B cell (primary cell): Measurements from ENCODE around the gene AOAH. TPM values are rescaled to one million over a fixed set of nuclear protein-coding genes. Genes with fewer than 3 reads are reported as not detected.

Source experiments
- ATAC-seq: fragments of 200-7000 bp; cut with Tn5 transposase; one replicate; pipeline ENCODE4 v1.10.0; 2021; ENCODE audit warnings: low read depth, mild to moderate bottlenecking, moderate number of reproducible peaks, moderate library complexity
- CTCF ChIA-PET: fragments of 350-600 bp; sonication (Branson Sonifier 250); formaldehyde crosslinking; loops from one replicate; lab custom pipeline; 2021; ENCODE audit warnings: antibody characterized with exemption, inconsistent platforms; lab: Charles Lee
- POLR2A ChIA-PET: fragments of 350-600 bp; sonication (Branson Sonifier 250); formaldehyde crosslinking; loops from one replicate; lab custom pipeline; 2021; ENCODE audit warnings: antibody characterized with exemption; lab: Charles Lee
- DNase-seq: peaks from one replicate; pipeline ENCODE4 v3.0.0; 2013
- H2AFZ ChIP-seq: 2 replicates; pipeline ENCODE4 v1.6.1; 2012; ENCODE audit warnings: mild to moderate bottlenecking, low read depth, low read length; ENCODE audit not compliant: insufficient read depth, poor library complexity, severe bottlenecking
- H3K27ac ChIP-seq, 2 donors: 1 replicate in 1 of 2; 2 replicates in 1 of 2; pipeline ENCODE4 v1.5.1; 2012 to 2013; ENCODE audit warnings: low read length in 2 of 2, mild to moderate bottlenecking in 2 of 2, moderate library complexity in 1 of 2
- H3K27me3 ChIP-seq, 4 experiments: fragments of 200-600 bp in 1 of 4; sonication (generic) in 1 of 4; replicated peaks in 1 of 4; 1 replicate in 2 of 4; 2 replicates in 2 of 4; pipeline versions ENCODE4 v1.6.1 to v1.7.0; 2013 to 2016; ENCODE audit warnings: low read length in 3 of 4, mild to moderate bottlenecking in 2 of 4, mixed read lengths in 1 of 4, moderate library complexity in 1 of 4; ENCODE audit not compliant: insufficient read depth in 4 of 4, control insufficient read depth in 3 of 4; ENCODE audit errors: control extremely low read depth in 1 of 4
- H3K36me3 ChIP-seq, 2 experiments: replicated peaks in 1 of 2; 1 replicate in 1 of 2; 2 replicates in 1 of 2; pipeline versions ENCODE4 v1.6.1 to v1.7.1; 2013; ENCODE audit warnings: low read length in 1 of 2; ENCODE audit not compliant: insufficient read depth in 2 of 2, control insufficient read depth in 1 of 2; ENCODE audit errors: control extremely low read depth in 1 of 2, extremely low read depth in 1 of 2
- H3K4me1 ChIP-seq, 2 donors: fragments of 200-600 bp in 1 of 2; sonication (generic) in 1 of 2; 1 replicate in 1 of 2; 2 replicates in 1 of 2; pipeline versions ENCODE4 v1.5.1 to v1.6.1; 2013 to 2017; ENCODE audit warnings: low read length in 2 of 2; ENCODE audit not compliant: control insufficient read depth in 2 of 2, insufficient read depth in 2 of 2
- H3K4me2 ChIP-seq: replicated peaks from 2 replicates; pipeline ENCODE3; 2012; ENCODE audit warnings: mild to moderate bottlenecking, low read depth, low read length; ENCODE audit not compliant: poor library complexity, severe bottlenecking
- H3K4me3 ChIP-seq, 5 experiments: fragments of 200-600 bp in 1 of 5; sonication (generic) in 1 of 5; 1 replicate in 3 of 5; 2 replicates in 2 of 5; pipeline versions ENCODE4 v1.5.1 to v1.7.0; 2011 to 2016; ENCODE audit warnings: low read length in 4 of 5, mild to moderate bottlenecking in 4 of 5, low read depth in 2 of 5, control low read depth in 1 of 5, moderate library complexity in 1 of 5; ENCODE audit not compliant: insufficient read depth in 1 of 5; ENCODE audit errors: control extremely low read depth in 1 of 5, extremely low read depth in 1 of 5
- H3K79me2 ChIP-seq: fragments of 200-600 bp; sonication (generic); one replicate; pipeline ENCODE4 v1.6.0; 2016; ENCODE audit warnings: low read length; ENCODE audit not compliant: control insufficient read depth, insufficient read depth
- H3K9ac ChIP-seq: fragments of 200-600 bp; sonication (generic); 2 replicates; pipeline ENCODE4 v1.6.1; 2017; ENCODE audit warnings: mild to moderate bottlenecking, low read length, moderate library complexity
- H3K9me3 ChIP-seq, 3 donors: one replicate each; pipeline versions ENCODE4 v1.6.1 to v1.7.1; 2013; ENCODE audit warnings: low read length in 2 of 3; ENCODE audit not compliant: control insufficient read depth in 2 of 3, insufficient read depth in 1 of 3; ENCODE audit errors: control extremely low read depth in 1 of 3
- H4K20me1 ChIP-seq: 2 replicates; pipeline ENCODE4 v1.6.0; 2012; ENCODE audit warnings: mild to moderate bottlenecking, low read length; ENCODE audit not compliant: insufficient read depth, control insufficient read depth, poor library complexity, severe bottlenecking
- H3K27ac Mint-ChIP-seq: one replicate; pipeline ENCODE4 v1.8.0; 2021; ENCODE audit warnings: mixed read lengths
- H3K27me3 Mint-ChIP-seq: one replicate; pipeline ENCODE4 v1.8.0; 2021; ENCODE audit warnings: mixed read lengths
- H3K4me1 Mint-ChIP-seq: one replicate; pipeline ENCODE4 v1.8.0; 2021; ENCODE audit warnings: mixed read lengths
- H3K4me3 Mint-ChIP-seq: one replicate; pipeline ENCODE4 v1.8.0; 2021; ENCODE audit warnings: mixed read lengths
- H3K9me3 Mint-ChIP-seq: one replicate; pipeline ENCODE4 v1.8.0; 2022; ENCODE audit warnings: mixed read lengths; ENCODE audit not compliant: insufficient read depth
- EZH2 ChIP-seq: IDR thresholded peaks from 2 replicates; pipeline ENCODE4 v1.6.1; 2012; ENCODE audit warnings: borderline replicate concordance, low read depth, mild to moderate bottlenecking, moderate library complexity, low read length; ENCODE audit not compliant: insufficient read depth, poor library complexity, severe bottlenecking
- WGBS: methylation state at CpG from one replicate; pipeline ENCODE4 v1.1.5; 2013; ENCODE audit warnings: missing lambda C conversion rate; ENCODE audit not compliant: insufficient coverage; 5-methylcytosine and 5-hydroxymethylcytosine counted together
- intact Hi-C: fragments of 100-400 bp; cut with micrococcal nuclease; formaldehyde crosslinking; loops from one replicate; pipeline ENCODE4 v1.10.0; 2022
- polyA plus RNA-seq: library from polyadenylated mRNA; depleted of rRNA; stranded (reverse); fragments of >200 nt; gene quantifications from 2 replicates; pipeline ENCODE4 v1.2.3, GENCODE V29; 2012
- total RNA-seq, 2 donors: library from RNA; stranded (reverse); fragments of 120-200 nt in 1 of 2; gene quantifications; 1 replicate in 1 of 2; 2 replicates in 1 of 2; pipeline versions ENCODE4 v1.2.3 to v1.2.4, GENCODE V29; 2013 to 2022
- TF ChIP-seq, protein P1 (sequence below): fragments of 200-600 bp; IDR thresholded peaks from one replicate; pipeline ENCODE4 v1.8.0; 2022; ENCODE audit warnings: antibody characterized with exemption, mild to moderate bottlenecking

Gene AOAH
- total and polyA plus RNA-seq, 2 donors (not counting 1 experiment from before 2014, with no cell fraction given), result 2.6 to 5.0 TPM

DNA sequence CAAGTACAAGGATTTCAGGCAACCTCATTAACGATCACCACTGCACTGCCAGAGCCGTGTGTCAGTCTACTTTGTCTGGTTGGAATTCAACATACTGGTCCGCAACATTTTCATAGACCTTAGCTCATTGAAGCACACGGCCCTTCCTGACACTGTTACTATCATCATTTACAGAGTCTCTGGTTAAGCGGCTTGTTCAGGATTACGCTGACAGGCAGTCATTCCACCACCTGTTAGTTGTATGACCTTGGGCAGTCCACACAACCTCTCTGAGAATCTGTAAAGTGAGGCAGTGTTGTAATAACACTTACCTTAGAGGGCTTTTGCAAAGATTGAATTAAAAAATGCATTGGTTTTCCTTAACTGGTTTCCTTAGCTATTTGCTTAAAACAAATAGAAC is 112.6 kb downstream of the AOAH start:
- POLR2A ChIA-PET, result no interaction called here
- intact Hi-C loops, result no loop called here
- Histone ChIP-seq H3K27me3 (no peaks in the 10 kb centered on the region), H3K9me3 (no peaks in the 10 kb centered on the region), H3K79me2 (no peaks in the 10 kb centered on the region), H3K4me3 (no peak overlapping the region), H3K27ac (no peak overlapping the region), H3K4me1 (peaks cover 0 to 9% of the 10 kb centered on the region in 2 donors), H2AFZ (no peak overlapping the region), H3K4me2 (no peak overlapping the region), H4K20me1 (no peaks in the 10 kb centered on the region), H3K9ac (no peak overlapping the region), H3K36me3 (no peaks in the 10 kb centered on the region)
- no peak overlapping the region for H3K27ac Mint-ChIP-seq
- DNase-seq, result no peak
- no peak for TF ChIP-seq EZH2
- TF ChIP-seq, protein P1, sequence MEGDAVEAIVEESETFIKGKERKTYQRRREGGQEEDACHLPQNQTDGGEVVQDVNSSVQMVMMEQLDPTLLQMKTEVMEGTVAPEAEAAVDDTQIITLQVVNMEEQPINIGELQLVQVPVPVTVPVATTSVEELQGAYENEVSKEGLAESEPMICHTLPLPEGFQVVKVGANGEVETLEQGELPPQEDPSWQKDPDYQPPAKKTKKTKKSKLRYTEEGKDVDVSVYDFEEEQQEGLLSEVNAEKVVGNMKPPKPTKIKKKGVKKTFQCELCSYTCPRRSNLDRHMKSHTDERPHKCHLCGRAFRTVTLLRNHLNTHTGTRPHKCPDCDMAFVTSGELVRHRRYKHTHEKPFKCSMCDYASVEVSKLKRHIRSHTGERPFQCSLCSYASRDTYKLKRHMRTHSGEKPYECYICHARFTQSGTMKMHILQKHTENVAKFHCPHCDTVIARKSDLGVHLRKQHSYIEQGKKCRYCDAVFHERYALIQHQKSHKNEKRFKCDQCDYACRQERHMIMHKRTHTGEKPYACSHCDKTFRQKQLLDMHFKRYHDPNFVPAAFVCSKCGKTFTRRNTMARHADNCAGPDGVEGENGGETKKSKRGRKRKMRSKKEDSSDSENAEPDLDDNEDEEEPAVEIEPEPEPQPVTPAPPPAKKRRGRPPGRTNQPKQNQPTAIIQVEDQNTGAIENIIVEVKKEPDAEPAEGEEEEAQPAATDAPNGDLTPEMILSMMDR, result no peak
- H3K9me3 Mint-ChIP-seq, result no peaks in the 10 kb centered on the region
- peaks cover 7% of the 10 kb centered on the region for H3K4me1 Mint-ChIP-seq
- WGBS, result 98% methylated on average over 5 of the region's 6 CpGs
- no peak for ATAC-seq
- CTCF ChIA-PET, result no interaction called here
- peaks cover 5% of the 10 kb centered on the region for H3K27me3 Mint-ChIP-seq
- no peak overlapping the region for H3K4me3 Mint-ChIP-seq

DNA sequence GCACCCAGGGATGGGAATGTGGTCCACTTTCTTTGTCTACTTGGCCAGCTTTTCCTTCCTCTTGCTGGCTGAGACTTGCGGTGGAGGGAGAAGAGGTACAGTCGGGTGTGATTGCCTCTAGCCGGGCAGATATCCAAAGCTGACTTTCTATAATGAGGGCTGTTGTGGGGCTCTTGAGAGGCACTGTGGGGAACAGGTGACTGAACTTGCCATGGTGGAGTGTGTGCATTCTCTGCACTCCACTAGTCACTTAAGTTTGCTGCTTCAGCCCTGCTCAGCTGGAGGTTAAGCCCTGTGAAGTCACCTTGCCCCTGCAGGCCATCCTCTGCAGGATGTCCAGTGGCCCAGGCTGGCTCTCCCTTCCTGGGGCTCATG is 116.6 kb downstream of the AOAH start:
- peaks cover 5% of the 10 kb centered on the region for H3K27me3 Mint-ChIP-seq

More for the DNA sequence above, 116.6 kb downstream of the AOAH start:
- DNase-seq (no peak), ATAC-seq (no peak)
- Histone ChIP-seq H3K79me2 (no peaks in the 10 kb centered on the region), H3K9me3 (peaks cover 0 to 3% (median 0%) of the 10 kb centered on the region in 3 donors), H4K20me1 (no peaks in the 10 kb centered on the region), H3K4me2 (no peak overlapping the region), H3K4me1 (no peaks in the 10 kb centered on the region), H3K27ac (no peak overlapping the region), H3K27me3 (no peaks in the 10 kb centered on the region), H2AFZ (no peak overlapping the region), H3K4me3 (no peak overlapping the region), H3K9ac (no peak overlapping the region), H3K36me3 (no peaks in the 10 kb centered on the region)
- Mint-ChIP-seq H3K4me3 (no peak overlapping the region), H3K9me3 (no peaks in the 10 kb centered on the region), H3K4me1 (no peaks in the 10 kb centered on the region), H3K27ac (no peak overlapping the region)
- TF ChIP-seq, protein P1, result no peak
- TF ChIP-seq EZH2, result no peak
- no CpG with 5 or more reads among the region's 3 CpGs for WGBS
- ChIA-PET POLR2A (no interaction called here), CTCF (no interaction called here)
- intact Hi-C loops, result no loop called here
